ENCODE measurements around the gene GSX1. TPM values are rescaled to one million over a fixed set of nuclear protein-coding genes. Genes with fewer than 3 reads are reported as not detected.

GSX1 gene

GRCh38 chr13:27842571-27842970 is 50.3 kb downstream of the GSX1 start:
- H4K8ac ChIP-seq (ENCODE audit: low read length) = no peak overlapping the region
- H3K27ac ChIP-seq (ENCODE audit: low read length, poor library complexity, severe bottlenecking) = no peak overlapping the region
- no peak overlapping the region for H4K91ac ChIP-seq (ENCODE audit: low read length)
- WGBS = 76% methylated on average over 2 of the region's 2 CpGs
- no peak overlapping the region for H3K4ac ChIP-seq (ENCODE audit: low read depth in 1 of 2, low read length in 2 of 2)
- H3K4me2 ChIP-seq (ENCODE audit: low read length, poor library complexity, severe bottlenecking) = no peak overlapping the region
- no peak overlapping the region for H2BK5ac ChIP-seq (ENCODE audit: low read depth, low read length, poor library complexity, severe bottlenecking)
- no peak overlapping the region for H2BK120ac ChIP-seq (ENCODE audit: low read depth, low read length)
- no peak overlapping the region for H3K9ac ChIP-seq (ENCODE audit: low read length)
- DNase-seq = no peak
- no peak overlapping the region for H3K14ac ChIP-seq (ENCODE audit: low read length in 2 of 2)
- no peak overlapping the region for H3K23ac ChIP-seq (ENCODE audit: low read length in 2 of 2)
- H3K27me3 ChIP-seq (ENCODE audit: control insufficient read depth in 1 of 2, insufficient read depth in 1 of 2, low read length in 2 of 2) = peaks cover 0 to 20% of the 10 kb centered on the region in 2 experiments
- H2AFZ ChIP-seq (ENCODE audit: low read depth, low read length) = no peak overlapping the region
- H3K36me3 ChIP-seq (ENCODE audit: control insufficient read depth in 1 of 2, insufficient read depth in 2 of 2, low read depth in 1 of 2, low read length in 2 of 2) = no peaks in the 10 kb centered on the region
- H2BK12ac ChIP-seq (ENCODE audit: low read length in 2 of 2) = no peak overlapping the region
- H3K18ac ChIP-seq (ENCODE audit: low read depth in 1 of 2, low read length in 2 of 2) = no peak overlapping the region
- no peaks in the 10 kb centered on the region for H3K4me1 ChIP-seq (ENCODE audit: control insufficient read depth, insufficient read depth, low read depth, low read length)
- H3K79me1 ChIP-seq (replicated peaks; ENCODE audit: low read length, poor library complexity, severe bottlenecking) = no peaks in the 10 kb centered on the region
- no peak overlapping the region for H2AK5ac ChIP-seq (ENCODE audit: low read length, severe bottlenecking)
- H2BK15ac ChIP-seq (ENCODE audit: low read depth, poor library complexity, severe bottlenecking) = no peak overlapping the region
- peaks cover 7% of the 10 kb centered on the region for H3K9me3 ChIP-seq (ENCODE audit: control insufficient read depth, low read length)
- H3K4me3 ChIP-seq (ENCODE audit: insufficient read depth in 1 of 2, low read depth in 1 of 2, low read length in 2 of 2) = no peak overlapping the region

Small RNA genes within 50 kb of the gene (small RNA-seq; reads per million reads assigned to genes)
- gene RNU6-73P (ENCODE audit: low read depth) = not detected

Measured in mesenchymal stem cell (in vitro differentiated cells and primary cell).